ENCODE measurements around the gene PIGC.

The PIGC gene

DNA sequence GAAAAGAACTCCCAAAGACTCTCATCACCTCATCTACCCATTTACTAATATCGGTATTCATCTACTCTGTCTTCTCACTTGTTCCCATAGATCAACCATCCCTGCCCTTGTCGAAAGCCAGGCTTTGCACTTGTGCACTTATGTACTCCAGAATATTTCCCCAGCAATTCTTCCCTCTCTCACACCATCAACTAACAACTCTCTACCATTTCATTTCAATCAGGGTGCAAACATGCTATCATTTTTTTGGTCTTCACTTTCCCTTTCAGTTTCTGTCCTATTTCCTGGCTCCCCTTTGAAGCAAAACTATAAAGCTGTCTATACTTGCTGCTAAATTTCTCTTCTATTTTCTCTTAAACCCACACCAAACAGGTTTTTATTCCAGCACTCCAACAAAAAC lies 16.7 kb downstream of the PIGC start:
- DNase-seq: no peak

GRCh38 chr1:172425339-172425738 lies 18.5 kb downstream of the PIGC start:
- no peak for DNase-seq

DNA sequence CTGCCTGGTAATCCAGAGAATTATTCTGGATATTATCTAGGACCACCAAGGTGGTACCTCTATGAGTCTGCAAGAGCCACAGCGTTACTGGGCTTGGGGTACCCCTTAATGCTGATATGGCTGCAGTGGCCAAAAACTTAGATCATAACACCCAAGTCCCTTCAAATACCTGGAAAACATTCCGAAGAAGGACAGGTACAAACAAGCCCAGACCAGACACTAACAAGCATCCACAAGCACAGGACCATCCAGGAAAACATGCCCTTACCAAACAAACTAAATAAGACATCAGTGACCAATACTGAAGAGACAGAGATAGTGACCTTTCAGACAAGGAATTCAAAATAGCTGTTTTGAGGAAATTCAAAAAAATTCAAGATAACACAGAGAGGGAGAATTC lies 20.5 kb downstream of the PIGC start:
- DNase-seq: no peak

DNA sequence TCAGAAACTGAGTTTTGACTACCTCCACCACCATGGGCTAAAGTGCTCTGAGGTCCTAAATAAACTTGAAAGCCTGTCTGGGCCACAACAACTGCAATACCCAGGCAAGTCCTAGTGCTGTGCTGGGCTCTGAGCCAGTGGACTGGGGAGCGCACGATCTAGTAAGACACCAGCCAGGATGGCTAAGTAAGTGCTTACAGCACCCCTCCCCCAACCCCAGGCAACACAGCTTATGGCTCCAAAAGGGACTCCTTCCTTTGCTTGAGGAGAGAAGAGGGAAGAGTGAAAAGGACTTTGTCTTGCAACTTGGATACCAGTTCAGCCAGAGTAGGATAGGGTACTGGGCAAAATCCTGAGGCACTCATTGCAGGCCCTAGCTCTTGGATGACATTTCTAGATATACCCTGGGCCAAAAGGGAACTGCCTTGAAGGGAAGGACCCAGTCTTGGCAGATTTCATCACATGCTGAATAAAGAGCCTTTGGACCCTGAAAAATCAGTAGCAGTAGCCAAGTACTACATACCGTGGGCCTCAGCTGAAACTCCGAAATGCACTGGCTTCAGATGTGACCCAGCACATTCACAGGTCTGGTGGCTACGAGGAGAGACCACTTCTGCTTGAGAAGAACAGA lies 21.8 kb downstream of the PIGC start:
- DNase-seq: no peak

GRCh38 chr1:172420385-172420784 lies 23.5 kb downstream of the PIGC start, which contains the start of gene C1orf105:
Gene C1orf105 (plus strand): TSS chr1:172420685. CDS start chr1:172420886, 201 bp downstream.
- DNase-seq: no peak

- no peak for DNase-seq
Measured at GRCh38 chr1:172417557-172417956, 26.3 kb downstream of the PIGC start.

GRCh38 chr1:172416496-172417035 lies 27.3 kb downstream of the PIGC start:
- no peak for DNase-seq

DNA sequence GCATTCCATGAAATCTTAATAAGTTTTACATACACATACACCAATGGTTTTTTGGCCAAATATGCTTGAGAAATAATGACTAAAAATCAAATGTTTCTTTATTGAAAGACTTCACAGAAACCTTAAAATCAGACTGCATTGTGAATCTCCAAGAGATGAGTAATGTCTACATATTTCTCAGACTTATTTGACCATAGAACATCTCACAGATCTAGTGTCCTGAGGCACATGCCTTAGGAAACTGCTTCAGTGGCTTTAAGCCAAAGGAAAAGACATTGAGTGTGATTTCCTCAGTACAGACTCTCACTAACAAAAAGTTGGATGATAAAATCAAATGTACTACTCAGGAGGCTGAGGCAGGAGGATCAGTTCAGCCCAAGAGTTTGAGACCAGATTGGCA lies 29.5 kb downstream of the PIGC start:
- DNase-seq: no peak

GRCh38 chr1:172411791-172412338 lies 32.0 kb downstream of the PIGC start:
- no peak for DNase-seq

- DNase-seq: no peak
Measured at GRCh38 chr1:172410027-172410426, 33.8 kb downstream of the PIGC start.

- DNase-seq: no peak
Measured at GRCh38 chr1:172408958-172409357, 34.9 kb downstream of the PIGC start.

DNA sequence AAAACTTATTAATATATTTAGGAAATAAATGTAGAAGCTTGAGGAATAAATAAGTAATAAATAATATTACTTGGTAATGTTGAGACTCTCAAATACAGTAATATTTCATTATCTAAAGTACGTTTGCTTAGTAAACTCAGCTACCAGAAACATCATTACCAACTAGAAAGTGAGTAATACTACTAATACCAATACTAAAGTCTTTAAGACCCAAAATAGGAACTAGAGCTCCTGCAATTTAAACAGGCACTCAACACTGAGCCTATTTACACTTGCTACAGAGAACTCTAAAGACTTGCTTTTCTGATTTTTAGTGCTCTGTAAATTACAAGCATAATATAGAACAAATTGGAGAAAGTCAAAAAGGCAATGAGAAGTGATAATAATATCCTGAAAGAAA lies 36.9 kb downstream of the PIGC start:
- no peak for DNase-seq

DNA sequence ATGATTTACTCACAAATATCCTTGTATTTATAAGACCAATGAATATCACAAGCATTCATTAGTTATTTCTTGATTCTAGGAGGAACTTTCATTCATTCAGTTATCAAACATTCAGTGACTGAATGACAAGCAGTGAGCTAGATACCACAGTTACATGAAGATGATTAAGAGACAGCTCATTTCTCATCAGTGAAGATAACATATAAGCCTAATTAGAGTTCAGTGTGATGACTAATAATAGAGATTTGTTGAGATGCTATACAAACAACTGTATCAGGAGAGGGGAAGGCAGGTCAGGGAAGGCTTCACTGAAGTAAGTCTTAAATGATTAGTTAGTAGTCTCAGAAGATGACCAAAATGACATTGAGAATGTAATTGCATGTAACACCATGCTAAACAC lies 38.0 kb downstream of the PIGC start:
- no peak for DNase-seq

DNA sequence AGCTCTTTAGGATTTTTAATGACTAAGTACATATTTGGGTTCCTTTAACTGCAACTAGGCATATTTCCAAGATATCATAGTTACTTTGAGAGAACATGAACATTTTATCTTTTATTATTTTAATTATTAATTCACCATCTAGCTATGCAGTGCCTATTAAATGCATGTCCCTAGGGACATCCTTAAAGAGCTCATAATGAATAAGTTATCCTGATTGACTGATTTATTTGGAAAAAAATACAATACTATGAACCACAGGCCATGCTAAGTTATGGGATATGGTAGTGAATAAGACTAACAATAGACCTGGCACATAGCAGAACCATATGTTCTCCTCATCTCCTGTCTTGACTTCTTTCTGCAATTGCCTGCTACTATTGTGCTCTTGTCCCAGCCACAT lies 39.7 kb downstream of the PIGC start:
- DNase-seq: no peak

- no peak for DNase-seq
Measured at GRCh38 chr1:172402878-172403569, 40.8 kb downstream of the PIGC start.

DNA sequence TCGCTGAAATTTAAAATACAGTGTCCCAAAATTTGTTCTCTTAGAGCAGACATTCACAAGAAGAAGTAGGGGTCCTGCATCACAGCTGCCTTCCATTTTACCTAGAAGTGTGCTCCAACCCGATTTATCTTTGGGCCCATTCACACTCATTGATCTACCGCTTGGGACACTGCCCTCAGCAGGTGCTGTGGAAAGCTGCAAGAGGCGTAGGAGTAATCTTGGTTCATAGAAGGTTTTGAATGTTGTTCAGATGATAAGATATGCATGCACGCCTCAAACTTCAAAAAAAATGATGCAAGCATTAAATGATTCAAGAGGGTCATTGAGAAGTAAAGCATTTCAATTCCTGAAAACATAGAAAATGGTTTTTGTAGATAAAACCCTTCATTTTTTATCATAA lies 42.0 kb downstream of the PIGC start:
- no peak for DNase-seq

DNA sequence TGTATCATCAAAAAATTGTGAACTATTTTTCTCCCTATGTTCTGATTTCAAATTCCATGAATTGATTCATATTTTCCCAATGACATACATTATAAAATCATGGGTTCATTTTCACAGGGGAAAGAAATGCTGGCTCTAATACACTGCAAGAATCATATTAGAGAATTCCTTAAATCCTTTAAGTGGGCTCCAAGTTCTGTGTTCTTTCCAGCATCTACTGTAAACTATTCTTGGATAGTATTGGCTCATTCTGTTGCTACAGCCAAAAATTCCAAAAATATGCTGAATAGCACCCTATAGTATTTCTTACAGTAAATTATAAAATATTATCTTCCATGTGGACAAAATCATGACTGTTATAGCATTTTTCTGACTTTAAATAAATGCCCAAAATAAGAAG lies 42.4 kb downstream of the PIGC start:
- DNase-seq: no peak

DNA sequence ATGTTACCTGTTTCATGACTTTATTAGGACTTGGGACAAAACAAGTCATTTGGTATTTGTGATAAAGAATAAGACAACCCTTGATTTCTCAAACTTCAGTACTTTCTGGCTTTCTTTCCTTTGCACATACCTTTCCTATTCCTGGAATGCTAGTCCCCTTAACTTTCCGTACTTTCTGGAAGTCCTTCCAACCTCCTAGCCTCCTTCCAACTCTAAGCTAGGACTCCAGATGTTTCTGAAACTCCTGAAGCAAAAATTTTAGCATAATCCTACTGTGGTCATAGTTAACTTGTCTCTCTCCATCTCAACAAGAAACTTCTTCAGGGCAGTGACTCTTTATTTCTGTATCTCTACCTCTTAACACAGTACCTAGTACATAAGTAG lies 43.2 kb downstream of the PIGC start:
- no peak for DNase-seq

DNA sequence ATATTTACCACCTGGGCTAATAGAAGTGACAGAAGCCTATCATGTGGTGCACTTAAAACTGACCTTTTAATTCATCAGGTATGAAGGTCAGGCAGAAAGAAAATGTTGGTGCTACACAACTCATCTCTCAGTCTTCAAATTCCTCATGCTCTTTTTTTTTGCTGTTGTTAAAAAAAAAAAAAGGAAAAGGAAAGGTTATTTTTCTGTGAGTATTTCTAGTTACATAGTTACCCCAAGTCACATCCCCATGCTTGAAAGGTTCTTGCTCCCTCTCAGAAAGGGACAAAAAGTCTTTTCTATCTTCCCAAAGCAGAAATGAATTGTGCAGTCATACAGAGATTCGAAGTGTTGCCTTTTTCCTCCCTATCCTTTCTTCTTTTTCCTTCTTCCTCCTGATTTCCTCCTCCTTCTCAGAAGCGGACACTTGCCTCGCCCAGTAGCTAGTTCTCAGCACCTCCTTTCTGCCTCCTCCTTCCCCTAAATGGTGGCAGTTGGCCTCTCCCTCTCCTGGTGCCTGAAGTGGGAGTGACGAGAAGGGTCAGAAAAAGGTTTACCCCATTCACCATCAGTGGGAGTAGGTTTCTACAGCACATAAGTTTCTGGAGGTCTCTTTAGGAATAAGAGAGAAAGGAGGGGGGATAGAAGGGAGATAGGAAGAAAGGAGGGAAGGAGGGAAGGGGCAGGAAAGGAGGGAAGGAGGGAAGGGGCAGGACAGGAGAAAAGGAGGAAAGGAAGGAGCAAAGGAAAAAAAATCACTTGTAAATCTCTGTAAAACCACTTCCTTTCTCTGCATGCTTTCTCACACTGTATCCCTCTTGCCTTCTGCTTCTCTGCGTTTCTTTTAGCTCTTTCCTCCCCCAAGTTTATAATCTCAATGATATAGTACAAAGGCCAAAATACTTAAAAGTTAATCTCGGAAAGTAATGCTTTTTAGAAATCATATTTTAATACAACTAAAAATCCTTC lies 43.8 kb downstream of the PIGC start:
- DNase-seq: no peak

DNA sequence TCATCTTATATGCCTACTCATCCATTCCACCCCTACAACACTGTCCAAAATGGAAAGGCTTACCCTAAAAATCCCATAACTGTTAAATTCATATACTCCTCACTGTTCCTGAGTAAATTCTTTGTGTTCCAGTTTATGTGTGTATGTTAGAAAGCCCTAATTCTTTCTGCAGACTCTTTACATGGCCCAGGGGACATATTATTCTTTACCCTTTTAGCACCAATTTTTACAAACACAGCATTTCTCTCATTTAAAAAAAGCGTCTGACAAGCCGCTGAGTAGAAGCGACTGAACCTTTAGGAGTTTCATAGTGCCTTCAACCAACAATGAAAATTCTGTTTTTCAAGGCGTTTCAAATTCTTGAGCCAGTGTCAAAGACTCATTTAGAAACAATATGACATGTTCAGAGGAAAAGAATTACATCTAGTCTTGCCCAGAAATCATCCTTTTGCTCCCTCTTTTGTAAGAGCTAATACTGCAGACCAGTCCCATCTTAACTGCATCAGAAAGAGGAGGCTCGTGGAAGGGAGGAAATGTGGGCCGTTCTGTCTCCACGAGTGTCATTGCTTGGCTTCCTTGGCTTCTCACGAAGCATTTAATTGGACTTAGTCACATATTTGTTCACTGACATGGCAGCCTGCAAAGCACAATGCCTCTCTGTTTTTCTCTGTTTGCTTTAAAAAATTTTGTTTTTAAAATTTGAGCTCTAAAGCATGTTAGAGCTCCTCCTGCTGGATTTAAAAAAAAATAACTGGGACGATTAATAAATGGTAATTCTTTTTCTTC lies 44.7 kb downstream of the PIGC start:
- no peak for DNase-seq

DNA sequence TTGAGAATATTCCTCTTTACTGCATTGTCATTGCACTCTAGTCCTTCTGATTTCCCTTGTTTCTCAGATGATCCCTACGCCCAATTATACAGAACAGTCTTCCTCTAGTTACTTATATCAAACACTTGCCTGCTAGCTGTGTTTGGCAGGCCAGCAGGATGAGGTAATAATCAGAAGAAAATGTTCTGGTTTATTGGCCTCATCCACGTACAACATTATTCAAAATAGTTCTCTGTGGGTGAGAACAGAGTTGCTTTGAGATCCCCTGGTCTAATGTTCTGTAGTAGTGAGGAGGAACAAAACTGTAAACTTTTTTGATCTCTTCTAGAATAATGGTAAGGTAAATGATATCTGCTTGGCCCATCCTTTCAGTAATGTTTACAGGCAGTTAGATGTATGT lies 45.7 kb downstream of the PIGC start:
- DNase-seq: no peak

- no peak for DNase-seq
Measured at GRCh38 chr1:172397633-172398032, 46.2 kb downstream of the PIGC start.

All from NCI-H187 treated with DMSO at 0.1 percent for 48 hours (cell line).